IMR-90 (cell line): ENCODE measurements around the gene DUSP8.

Experiments used
- BHLHE40 ChIP-seq: fragments of 150-350 bp; IDR thresholded peaks from 2 replicates; pipeline ENCODE4 v1.6.1; 2016; ENCODE audit warnings: mild to moderate bottlenecking, low read depth, low read length
- CTCF ChIP-seq: conservative IDR thresholded peaks from 2 replicates; pipeline ENCODE4 v1.5.1; 2012; ENCODE audit warnings: mild to moderate bottlenecking, low read depth, low read length, improper control_type of control experiment
- POLR2A ChIP-seq: IDR thresholded peaks from 2 replicates; pipeline ENCODE4 v1.6.1; 2012; ENCODE audit warnings: mild to moderate bottlenecking, low read depth, low read length
- RAD21 ChIP-seq: IDR thresholded peaks from 2 replicates; pipeline ENCODE4 v1.6.1; 2012; ENCODE audit warnings: low read length, improper control_type of control experiment
- SMC3 ChIP-seq: fragments of 150-350 bp; IDR thresholded peaks from 2 replicates; pipeline ENCODE4 v1.6.1; 2016; ENCODE audit warnings: low read depth, mild to moderate bottlenecking, antibody characterized with exemption, low read length, moderate library complexity
- USF2 ChIP-seq: fragments of 150-350 bp; IDR thresholded peaks from 2 replicates; pipeline ENCODE4 v1.6.1; 2017; ENCODE audit warnings: mild to moderate bottlenecking, antibody characterized with exemption, low read length, low read depth

GRCh38 chr11:1570531-1570895, 1.6 kb downstream of the DUSP8 start:
- TF ChIP-seq CTCF: no peak
- TF ChIP-seq RAD21: no peak
- TF ChIP-seq USF2: 0 out of 2 replicates have a peak, but pooled peaks have one; percentile 14
- no peak for TF ChIP-seq POLR2A
- TF ChIP-seq BHLHE40: no peak
- TF ChIP-seq SMC3: no peak
